Stomach (tissue), 9 donors: Measurements from ENCODE around the gene MYOD1. TPM values are rescaled to one million over a fixed set of nuclear protein-coding genes. Genes with fewer than 3 reads are reported as not detected.

Experiments
- DNase-seq, 2 donors: peaks; one replicate each; pipeline versions ENCODE4 v3.0.0 to v3.0.0-alpha.2; 2013 to 2019
- H3K27ac ChIP-seq, 5 donors: fragments of 200-600 bp in 4 of 5; sonication (generic) in 4 of 5; one replicate each; pipeline ENCODE4 v1.5.1; 2013 to 2019; ENCODE audit warnings: mild to moderate bottlenecking in 1 of 5, moderate library complexity in 1 of 5
- H3K27me3 ChIP-seq, 3 donors: fragments of 200-600 bp; sonication (generic); one replicate each; pipeline ENCODE4 v1.5.1; 2017 to 2019; ENCODE audit warnings: mixed run types in 1 of 3
- H3K36me3 ChIP-seq, 4 donors: fragments of 200-600 bp; sonication (generic); 1 replicate in 3 of 4; 2 replicates in 1 of 4; pipeline ENCODE4 v1.5.1; 2016 to 2019
- H3K4me1 ChIP-seq, 4 donors: fragments of 200-600 bp; sonication (generic); one replicate each; pipeline ENCODE4 v1.5.1; 2016 to 2019
- H3K4me3 ChIP-seq, 4 donors: fragments of 200-600 bp; sonication (generic) in 3 of 4; one replicate each; pipeline ENCODE4 v1.5.1; 2016 to 2019; ENCODE audit warnings: mild to moderate bottlenecking in 1 of 4
- H3K9me3 ChIP-seq, 4 donors: fragments of 200-600 bp; sonication (generic); one replicate each; pipeline ENCODE4 v1.5.1; 2016 to 2019
- EP300 ChIP-seq: sonication (generic); formaldehyde crosslinking; IDR thresholded peaks from one replicate; pipeline ENCODE4 v1.6.1; 2017; ENCODE audit warnings: antibody characterized with exemption
- POLR2A ChIP-seq, 4 donors: fragments of 450-650 bp; IDR thresholded peaks; one replicate each; pipeline ENCODE4 v1.6.1; 2016; ENCODE audit warnings: antibody characterized with exemption in 4 of 4, control low read depth in 2 of 4, mild to moderate bottlenecking in 1 of 4, moderate library complexity in 1 of 4
- POLR2AphosphoS5 ChIP-seq, 3 donors: sonication (generic); formaldehyde crosslinking; IDR thresholded peaks; one replicate each; pipeline ENCODE4 v1.6.1; 2016; ENCODE audit warnings: antibody characterized with exemption in 3 of 3
- WGBS, 5 donors: extraction: QIAGEN DNeasy Blood & Tissue Kit in 3 of 5; methylation state at CpG; one replicate each; pipeline versions ENCODE4 v1.1.5 to v1.1.7; 2013 to 2018; 5-methylcytosine and 5-hydroxymethylcytosine counted together
- intact Hi-C: fragments of 100-400 bp; cut with DNase I; formaldehyde crosslinking; loops from one replicate; pipeline ENCODE4 v1.15.1; 2023; ENCODE audit warnings: low total_unique reads
- polyA plus RNA-seq, 3 donors: library from polyadenylated mRNA; stranded (reverse); fragments of 200-250 nt; gene quantifications; one replicate each; pipeline ENCODE4 v1.2.3, GENCODE V29; 2013
- total RNA-seq, 5 donors: library from RNA; depleted of rRNA; stranded (reverse); fragments of >200 nt; gene quantifications; one replicate each; pipeline versions ENCODE4 v1.1.0 to v1.2.3, GENCODE V29; 2014 to 2016
- TF ChIP-seq, protein P1 (sequence below), 7 experiments: fragments of 450-650 bp in 4 of 7; fragments of 200-600 bp in 3 of 7; sonication (generic) in 3 of 7; IDR thresholded peaks; one replicate each; pipeline ENCODE4 v1.5.1; 2016 to 2019; ENCODE audit warnings: antibody characterized with exemption in 7 of 7, control low read depth in 2 of 7, mild to moderate bottlenecking in 1 of 7
- donor health status: healthy with polysubstance abuse.
- donor health status: Bipolar disorder and iron deficiency.
- donor health status: healthy.

MYOD1 gene
- total and polyA plus RNA-seq, 8 donors: not detected

DNA sequence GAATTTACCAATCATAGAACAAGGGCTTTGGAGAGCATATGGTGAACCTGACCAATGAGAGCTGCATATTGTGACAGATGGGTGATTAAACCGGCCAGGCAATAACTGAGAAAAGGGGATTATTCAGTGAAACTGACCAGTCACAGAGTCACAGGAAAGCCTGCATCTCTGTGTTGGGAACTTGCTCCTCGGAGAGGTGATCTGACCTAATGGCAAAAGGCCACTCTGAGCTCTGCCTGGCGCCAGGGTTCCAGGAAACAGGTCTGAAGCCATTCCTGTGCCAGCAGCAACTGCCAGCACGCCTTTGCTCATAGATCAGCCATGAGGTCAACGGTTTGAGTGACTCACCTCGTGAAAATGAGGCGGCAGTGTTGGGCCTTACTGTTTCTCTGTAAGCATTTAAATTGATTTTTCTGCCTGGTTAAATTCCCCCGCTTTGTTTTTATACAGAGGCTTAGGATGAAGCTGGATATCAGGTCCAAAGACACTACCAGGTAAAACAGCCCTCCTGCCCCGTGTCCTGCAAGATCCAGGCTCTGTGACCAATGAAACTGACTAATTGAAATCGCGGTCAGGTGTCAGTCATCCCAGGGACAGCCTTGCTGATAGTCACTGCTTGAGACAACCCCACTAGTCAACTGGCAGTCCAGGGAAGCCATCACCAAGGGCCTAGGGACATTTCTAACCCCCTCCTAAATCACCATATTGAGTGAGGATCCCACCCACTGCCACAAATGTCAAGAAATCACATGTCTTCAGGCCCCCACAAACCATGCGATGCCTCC is 35.8 kb upstream of the MYOD1 start:
- DNase-seq: no peak
- no peaks in the 10 kb centered on the region for H3K4me1 ChIP-seq
- no peak overlapping the region for H3K27ac ChIP-seq
- H3K9me3 ChIP-seq: no peaks in the 10 kb centered on the region
- WGBS, 5 donors: 62 to 69% (median 65%) methylated on average over 11 to 12 of the region's 12 CpGs
- intact Hi-C loops: no loop called here
- TF ChIP-seq POLR2AphosphoS5 (IDR thresholded peaks at IDR 0.05): no peak
- TF ChIP-seq, protein P1, sequence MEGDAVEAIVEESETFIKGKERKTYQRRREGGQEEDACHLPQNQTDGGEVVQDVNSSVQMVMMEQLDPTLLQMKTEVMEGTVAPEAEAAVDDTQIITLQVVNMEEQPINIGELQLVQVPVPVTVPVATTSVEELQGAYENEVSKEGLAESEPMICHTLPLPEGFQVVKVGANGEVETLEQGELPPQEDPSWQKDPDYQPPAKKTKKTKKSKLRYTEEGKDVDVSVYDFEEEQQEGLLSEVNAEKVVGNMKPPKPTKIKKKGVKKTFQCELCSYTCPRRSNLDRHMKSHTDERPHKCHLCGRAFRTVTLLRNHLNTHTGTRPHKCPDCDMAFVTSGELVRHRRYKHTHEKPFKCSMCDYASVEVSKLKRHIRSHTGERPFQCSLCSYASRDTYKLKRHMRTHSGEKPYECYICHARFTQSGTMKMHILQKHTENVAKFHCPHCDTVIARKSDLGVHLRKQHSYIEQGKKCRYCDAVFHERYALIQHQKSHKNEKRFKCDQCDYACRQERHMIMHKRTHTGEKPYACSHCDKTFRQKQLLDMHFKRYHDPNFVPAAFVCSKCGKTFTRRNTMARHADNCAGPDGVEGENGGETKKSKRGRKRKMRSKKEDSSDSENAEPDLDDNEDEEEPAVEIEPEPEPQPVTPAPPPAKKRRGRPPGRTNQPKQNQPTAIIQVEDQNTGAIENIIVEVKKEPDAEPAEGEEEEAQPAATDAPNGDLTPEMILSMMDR (IDR thresholded peaks at IDR 0.05): no peak
- TF ChIP-seq EP300: no peak
- no peak for TF ChIP-seq POLR2A (IDR thresholded peaks at IDR 0.05)
- no peaks in the 10 kb centered on the region for H3K36me3 ChIP-seq
- peaks cover 0 to 38% (median 4%) of the 10 kb centered on the region in 3 donors for H3K27me3 ChIP-seq
- H3K4me3 ChIP-seq: no peak overlapping the region

DNA sequence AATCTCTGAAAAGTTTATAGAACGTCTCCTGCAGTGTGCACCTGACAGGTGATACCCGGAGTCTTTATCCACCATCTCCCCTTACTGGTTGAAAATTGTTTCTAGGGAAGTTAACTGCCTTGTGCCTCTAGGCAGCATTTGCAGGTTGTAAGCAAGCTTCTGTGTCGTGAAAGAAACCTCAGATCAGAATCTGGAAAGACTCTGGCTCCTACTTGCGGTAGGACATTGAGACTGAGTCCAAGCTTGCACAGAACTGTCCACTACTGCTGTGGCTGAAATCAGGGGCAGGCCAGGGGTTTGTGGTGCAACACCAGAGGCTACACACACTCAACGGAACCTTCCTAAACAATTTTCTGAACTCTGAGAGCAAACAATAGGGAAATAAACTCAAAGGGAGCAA is 34.8 kb upstream of the MYOD1 start:
- TF ChIP-seq POLR2A (IDR thresholded peaks at IDR 0.05) (no peak), EP300 (no peak)
- TF ChIP-seq, protein P1 (IDR thresholded peaks at IDR 0.05): no peak
- Histone ChIP-seq H3K9me3 (no peaks in the 10 kb centered on the region), H3K36me3 (no peaks in the 10 kb centered on the region), H3K27ac (no peak overlapping the region), H3K4me1 (no peaks in the 10 kb centered on the region), H3K27me3 (peaks cover 0 to 32% (median 4%) of the 10 kb centered on the region in 3 donors), H3K4me3 (no peak overlapping the region)
- WGBS, 5 donors: 73 to 79% (median 75%) methylated on average over 5 of the region's 5 CpGs
- intact Hi-C loops: no loop called here
- no peak for DNase-seq

DNA sequence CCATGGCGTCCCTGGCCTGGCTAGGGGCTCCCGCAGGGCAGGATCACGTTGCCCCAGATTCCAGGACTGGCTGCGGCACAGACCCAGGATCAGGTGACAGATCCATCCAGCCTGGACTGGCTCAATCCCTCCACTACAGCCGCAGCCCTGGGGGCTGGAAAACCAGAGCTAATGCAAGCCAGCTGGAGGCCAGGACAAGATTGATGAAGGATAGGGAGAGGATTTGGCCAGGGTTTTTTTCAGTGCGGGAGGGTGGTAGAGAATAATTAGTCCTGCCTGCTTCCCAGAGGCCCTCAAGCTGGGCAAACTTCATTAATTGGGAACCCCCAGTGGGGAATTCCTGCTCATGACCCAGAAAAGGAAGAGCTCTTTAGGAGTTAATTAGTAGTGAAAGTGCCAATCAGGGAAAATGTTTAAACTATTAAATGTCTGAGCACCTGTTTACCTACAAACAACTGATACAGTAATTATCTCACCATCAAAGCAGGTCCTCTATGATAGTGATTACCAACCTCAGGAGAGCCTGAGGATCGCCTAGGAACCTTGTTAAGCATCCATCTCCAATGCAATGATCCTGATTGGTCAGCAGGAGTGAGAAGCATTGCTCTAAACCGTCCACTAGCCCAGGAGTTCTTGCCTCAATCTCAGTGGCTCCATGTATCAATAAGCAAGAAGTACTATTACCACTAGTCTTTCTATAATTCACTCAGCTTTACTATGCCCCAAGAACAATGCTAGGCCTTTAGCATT is 33.0 kb upstream of the MYOD1 start:
- H3K4me3 ChIP-seq: no peak overlapping the region
- 39 to 53% (median 41%) methylated on average over 6 to 8 of the region's 8 CpGs for WGBS, 5 donors
- H3K36me3 ChIP-seq: no peaks in the 10 kb centered on the region
- H3K9me3 ChIP-seq: no peaks in the 10 kb centered on the region
- peaks cover 0 to 45% (median 7%) of the 10 kb centered on the region in 3 donors for H3K27me3 ChIP-seq
- no peaks in the 10 kb centered on the region for H3K4me1 ChIP-seq
- TF ChIP-seq, protein P1 (IDR thresholded peaks at IDR 0.05): no peak
- TF ChIP-seq POLR2AphosphoS5 (IDR thresholded peaks at IDR 0.05): no peak
- no peak for TF ChIP-seq POLR2A (IDR thresholded peaks at IDR 0.05)
- no peak for TF ChIP-seq EP300
- no peak for DNase-seq
- intact Hi-C loops: no loop called here
- H3K27ac ChIP-seq: no peak overlapping the region

DNA sequence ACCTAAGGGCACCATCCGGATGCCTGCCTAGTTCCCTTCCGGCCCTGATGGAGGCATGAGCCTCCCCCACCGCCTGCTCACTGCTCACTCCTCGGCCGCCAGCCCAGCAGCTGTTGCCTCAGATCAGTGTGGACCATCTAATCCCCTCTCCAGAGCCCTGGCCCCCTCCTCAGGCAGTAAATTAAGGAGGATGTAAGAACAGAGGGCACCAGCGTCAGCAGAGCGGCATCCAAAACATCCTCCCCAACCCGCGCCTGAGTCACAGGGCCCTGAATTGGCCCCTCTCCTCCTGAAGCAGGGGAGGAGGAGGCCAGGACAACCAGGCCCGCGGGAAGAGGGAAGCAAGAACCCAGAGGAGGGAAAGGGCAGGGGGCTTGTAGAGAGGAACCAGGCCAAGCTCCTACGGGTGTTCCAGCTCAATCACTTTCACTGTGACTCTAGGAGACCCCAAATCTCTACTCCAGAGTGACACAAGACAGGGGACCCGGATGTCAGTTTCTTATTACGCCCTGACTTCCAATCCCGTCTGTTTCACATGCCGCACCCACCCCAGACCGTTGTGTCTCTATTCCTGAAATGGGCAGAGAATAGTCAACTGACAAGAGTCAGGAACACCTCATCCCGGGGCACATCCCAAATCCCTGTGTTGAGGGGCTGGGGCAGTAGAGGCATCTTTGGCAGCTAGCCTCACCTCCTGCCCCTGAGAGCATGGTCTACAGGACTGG is 31.3 kb upstream of the MYOD1 start:
- Histone ChIP-seq H3K4me1 (no peaks in the 10 kb centered on the region), H3K36me3 (no peaks in the 10 kb centered on the region), H3K27me3 (peaks cover 0 to 62% (median 9%) of the 10 kb centered on the region in 3 donors), H3K27ac (no peak overlapping the region), H3K9me3 (no peaks in the 10 kb centered on the region), H3K4me3 (no peak overlapping the region)
- 82 to 90% (median 85%) methylated on average over 18 of the region's 18 CpGs for WGBS, 5 donors
- no peak for TF ChIP-seq POLR2A (IDR thresholded peaks at IDR 0.05)
- TF ChIP-seq EP300: no peak
- TF ChIP-seq POLR2AphosphoS5 (IDR thresholded peaks at IDR 0.05): no peak
- TF ChIP-seq, protein P1 (IDR thresholded peaks at IDR 0.05): no peak
- DNase-seq: no peak
- intact Hi-C loops: no loop called here
